Fibroblast of mammary gland (primary cell): ENCODE data around the gene TSPAN19.

Source experiments
- DNase-seq: peaks from one replicate; pipeline ENCODE4 v3.0.0-alpha.2; 2010; ENCODE audit warnings: low read depth
- H3K4me3 ChIP-seq: 2 replicates; pipeline ENCODE4 v1.5.1; 2011; ENCODE audit warnings: low read depth, mild to moderate bottlenecking, low read length, moderate library complexity; ENCODE audit not compliant: control insufficient read depth
- TF ChIP-seq, protein P1 (sequence below): conservative IDR thresholded peaks from 2 replicates; pipeline ENCODE4 v1.5.1; 2011; ENCODE audit warnings: low read depth, low read length, inconsistent platforms; ENCODE audit not compliant: control insufficient read depth, insufficient read depth

TSPAN19 gene

DNA sequence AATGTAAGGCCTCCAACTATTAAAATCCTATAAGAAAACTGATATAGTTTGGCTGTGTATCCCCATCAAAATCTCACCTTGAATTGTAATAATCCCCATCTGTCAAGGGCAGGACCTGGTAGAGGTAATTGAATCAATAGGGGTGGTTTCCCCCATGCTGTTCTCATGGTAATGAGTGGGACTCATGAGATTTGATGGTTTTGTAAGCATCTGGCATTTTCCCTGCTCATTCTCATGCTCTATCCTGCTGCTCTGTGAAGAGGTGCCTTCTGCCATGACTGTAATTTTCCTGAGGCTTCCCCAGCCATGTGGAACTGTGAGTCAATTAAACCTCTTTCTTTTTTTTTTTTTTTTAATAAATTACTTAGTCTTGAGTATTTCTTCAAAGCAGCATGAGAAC, 31.9 kb downstream of the TSPAN19 start:
- DNase-seq = peak; percentile 17
- H3K4me3 ChIP-seq = no peak overlapping the region
- TF ChIP-seq, protein P1, sequence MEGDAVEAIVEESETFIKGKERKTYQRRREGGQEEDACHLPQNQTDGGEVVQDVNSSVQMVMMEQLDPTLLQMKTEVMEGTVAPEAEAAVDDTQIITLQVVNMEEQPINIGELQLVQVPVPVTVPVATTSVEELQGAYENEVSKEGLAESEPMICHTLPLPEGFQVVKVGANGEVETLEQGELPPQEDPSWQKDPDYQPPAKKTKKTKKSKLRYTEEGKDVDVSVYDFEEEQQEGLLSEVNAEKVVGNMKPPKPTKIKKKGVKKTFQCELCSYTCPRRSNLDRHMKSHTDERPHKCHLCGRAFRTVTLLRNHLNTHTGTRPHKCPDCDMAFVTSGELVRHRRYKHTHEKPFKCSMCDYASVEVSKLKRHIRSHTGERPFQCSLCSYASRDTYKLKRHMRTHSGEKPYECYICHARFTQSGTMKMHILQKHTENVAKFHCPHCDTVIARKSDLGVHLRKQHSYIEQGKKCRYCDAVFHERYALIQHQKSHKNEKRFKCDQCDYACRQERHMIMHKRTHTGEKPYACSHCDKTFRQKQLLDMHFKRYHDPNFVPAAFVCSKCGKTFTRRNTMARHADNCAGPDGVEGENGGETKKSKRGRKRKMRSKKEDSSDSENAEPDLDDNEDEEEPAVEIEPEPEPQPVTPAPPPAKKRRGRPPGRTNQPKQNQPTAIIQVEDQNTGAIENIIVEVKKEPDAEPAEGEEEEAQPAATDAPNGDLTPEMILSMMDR = no peak

DNA sequence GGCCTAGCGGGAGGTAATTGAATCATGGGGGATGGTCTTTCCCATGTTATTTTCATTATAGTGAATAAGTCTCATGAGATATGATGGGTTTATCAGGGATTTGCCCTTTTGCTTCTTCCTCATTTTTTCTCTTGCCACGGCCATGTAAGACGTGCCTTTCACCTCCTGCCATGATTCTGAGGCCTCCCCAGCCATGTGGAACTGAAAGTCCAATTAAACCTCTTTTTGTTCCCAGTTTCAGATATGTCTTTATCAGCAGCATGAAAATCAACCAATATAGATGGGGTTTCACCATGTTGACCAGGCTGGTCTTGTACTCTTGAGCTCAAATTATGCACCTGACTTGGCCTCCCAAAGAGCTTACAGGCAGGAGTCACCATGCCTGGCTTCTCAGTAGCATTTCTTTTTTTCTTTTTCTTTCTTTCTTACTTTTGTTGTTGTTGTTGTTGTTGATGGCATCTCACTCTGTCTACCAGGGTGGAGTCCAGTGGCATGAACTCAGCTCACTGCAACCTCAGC, 33.2 kb downstream of the TSPAN19 start:
- no peak for DNase-seq
- no peak overlapping the region for H3K4me3 ChIP-seq
- TF ChIP-seq, protein P1 = no peak

DNA sequence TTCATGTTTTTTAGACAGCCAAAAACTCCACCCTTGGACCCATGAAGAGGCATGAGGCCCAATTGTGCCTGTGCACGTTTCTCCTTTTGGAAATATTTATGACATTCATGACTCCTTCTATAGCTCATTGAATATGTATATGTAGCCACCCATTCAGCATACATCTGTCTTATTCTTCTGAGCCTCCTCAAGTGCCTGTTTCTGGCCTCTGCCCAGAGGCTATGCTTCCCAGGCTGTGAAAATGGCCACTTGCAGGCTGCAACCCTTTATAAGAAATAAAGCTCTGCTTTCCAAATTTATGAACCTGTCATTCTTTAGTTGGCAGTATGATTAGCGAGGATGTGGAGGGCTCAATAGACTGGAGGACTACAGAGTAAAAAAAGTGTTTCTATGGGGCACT, 35.3 kb downstream of the TSPAN19 start:
- TF ChIP-seq, protein P1 = no peak
- no peak overlapping the region for H3K4me3 ChIP-seq

DNA sequence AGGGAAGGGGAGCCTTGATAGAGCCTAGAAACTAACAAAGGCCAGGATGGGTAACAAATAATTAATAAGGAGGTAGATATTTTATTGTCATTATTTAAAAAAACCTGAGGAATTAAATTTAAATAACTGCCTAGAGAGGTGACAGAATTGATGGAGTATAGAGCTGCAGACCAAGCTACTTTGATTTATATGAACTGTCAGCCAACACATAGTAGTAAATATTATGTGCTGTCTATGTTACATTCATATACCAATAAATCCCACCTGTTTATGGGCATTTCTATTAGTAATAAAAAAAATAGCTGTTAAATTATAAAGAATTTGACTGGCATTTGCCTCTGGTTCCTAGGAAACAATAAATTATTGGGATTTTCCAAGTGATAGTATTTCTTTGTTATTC, 37.7 kb downstream of the TSPAN19 start:
- H3K4me3 ChIP-seq = no peak overlapping the region
- no peak for DNase-seq
- TF ChIP-seq, protein P1 = no peak

More for the DNA sequence above, 35.3 kb downstream of the TSPAN19 start:
- DNase-seq = no peak

GRCh38 chr12:84996759-84997158, 39.3 kb downstream of the TSPAN19 start:
- H3K4me3 ChIP-seq = no peak overlapping the region
- DNase-seq = no peak
- TF ChIP-seq, protein P1 = no peak

DNA sequence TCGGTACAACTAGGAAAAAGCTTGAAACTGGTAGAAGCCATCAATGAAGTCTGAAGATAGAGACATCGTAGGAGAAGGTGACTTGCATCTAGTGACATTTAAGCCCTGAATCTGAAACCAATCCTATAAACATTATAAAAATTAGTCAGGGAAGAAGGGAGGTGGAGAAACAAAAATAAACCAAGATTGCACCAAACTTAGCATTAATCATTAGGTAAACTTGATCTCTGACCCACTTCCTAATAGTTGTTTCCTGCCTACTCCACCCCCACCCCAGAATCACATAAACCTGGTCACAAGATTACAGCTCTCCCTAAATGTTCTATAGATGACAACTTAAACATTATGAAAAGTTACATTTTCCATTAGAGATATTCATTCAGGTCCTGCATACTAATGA, 40.4 kb downstream of the TSPAN19 start:
- H3K4me3 ChIP-seq = no peak overlapping the region
- TF ChIP-seq, protein P1 = no peak
- peak; percentile 49 for DNase-seq

DNA sequence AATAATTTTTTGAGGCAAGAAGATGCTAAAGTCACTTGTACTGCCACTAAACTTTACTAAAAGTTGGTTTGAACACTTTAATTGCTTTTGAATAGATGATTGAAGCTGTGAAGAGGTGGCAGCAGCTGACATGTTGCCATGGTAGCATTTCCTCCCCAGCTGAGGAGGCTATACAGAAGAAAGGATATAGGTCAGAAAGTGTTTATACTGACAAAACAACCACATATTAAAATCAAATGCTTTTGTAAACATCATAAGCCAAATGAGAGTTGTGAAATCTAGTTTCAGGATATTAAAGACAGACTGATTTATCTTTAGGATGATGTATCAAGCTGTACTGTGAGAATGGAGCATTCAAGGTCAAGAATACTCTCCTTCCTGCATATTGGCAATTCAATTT, 41.7 kb downstream of the TSPAN19 start:
- TF ChIP-seq, protein P1 = no peak
- H3K4me3 ChIP-seq = no peak overlapping the region
- DNase-seq = peak; percentile 42
